Type B pancreatic cell (in vitro differentiated cells): Measurements from ENCODE around the gene SLC44A1. TPM values are rescaled to one million over a fixed set of nuclear protein-coding genes. Genes with fewer than 3 reads are reported as not detected.

Experiments used
- DNase-seq: peaks from one replicate; pipeline ENCODE4 v3.0.0; 2021; ENCODE audit warnings: mixed read lengths; ENCODE audit not compliant: unreplicated experiment; ENCODE audit errors: extremely low spot score
- H3K27ac Mint-ChIP-seq: 2 replicates; pipeline ENCODE4 v1.8.0; 2021; ENCODE audit warnings: mild to moderate bottlenecking, mixed read lengths
- H3K27me3 Mint-ChIP-seq: 2 replicates; pipeline ENCODE4 v1.8.0; 2021; ENCODE audit warnings: mixed read lengths
- H3K36me3 Mint-ChIP-seq: 2 replicates; pipeline ENCODE4 v1.8.0; 2021; ENCODE audit warnings: mixed read lengths
- H3K4me1 Mint-ChIP-seq: one replicate; pipeline ENCODE4 v1.8.0; 2021; ENCODE audit warnings: mixed read lengths; ENCODE audit not compliant: unreplicated experiment
- H3K4me3 Mint-ChIP-seq: 2 replicates; pipeline ENCODE4 v1.8.0; 2021; ENCODE audit warnings: mild to moderate bottlenecking, mixed read lengths
- H3K9me3 Mint-ChIP-seq: 2 replicates; pipeline ENCODE4 v1.8.0; 2021; ENCODE audit warnings: mixed read lengths
- total RNA-seq: library from RNA; stranded (reverse); gene quantifications from 2 replicates; pipeline ENCODE4 v1.2.1, GENCODE V29; 2021; ENCODE audit warnings: low replicate concordance
- TF ChIP-seq, protein P1 (sequence below): fragments of 200-600 bp; sonication (generic); conservative IDR thresholded peaks from 2 replicates; pipeline ENCODE4 v1.5.0; 2021; ENCODE audit warnings: antibody characterized with exemption, mild to moderate bottlenecking

SLC44A1 gene
- total RNA-seq, 1 donor from 2014 or later: 47.2 TPM

DNA sequence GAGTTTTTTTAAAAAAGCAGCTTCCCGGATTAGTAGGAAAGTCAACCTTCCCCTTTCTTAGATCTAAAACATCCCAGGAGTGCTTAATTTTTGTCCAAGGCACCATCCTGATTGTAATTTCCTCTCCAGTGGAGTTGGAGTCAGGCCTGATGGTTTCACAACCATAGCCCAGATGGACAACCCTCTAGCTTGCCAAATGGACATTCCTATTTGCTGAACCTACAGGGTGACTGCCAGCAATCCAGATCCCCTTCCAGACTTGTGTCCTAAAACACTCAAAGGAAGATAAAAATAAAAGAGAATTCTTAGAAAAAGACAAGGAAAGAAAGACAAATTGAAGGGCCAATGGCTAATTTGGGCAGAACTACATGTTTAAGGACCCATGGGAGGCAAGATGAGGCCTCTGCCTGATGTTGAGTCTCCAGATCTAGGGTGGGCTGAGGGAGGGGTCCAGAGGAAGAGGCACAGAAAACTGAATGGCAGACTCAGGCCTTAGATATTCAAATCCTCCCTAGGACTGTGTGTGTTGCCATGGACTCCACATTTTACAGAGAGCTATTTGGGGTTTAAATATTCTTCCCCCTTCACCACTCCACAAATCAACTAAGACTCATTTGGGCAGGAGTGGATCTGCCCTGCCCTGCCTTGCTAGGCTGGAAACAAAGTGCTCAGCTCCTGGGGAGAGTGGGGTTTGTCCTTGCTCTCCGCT lies 38.5 kb upstream of the SLC44A1 start:
- H3K27ac Mint-ChIP-seq: no peak overlapping the region
- no peaks in the 10 kb centered on the region for H3K27me3 Mint-ChIP-seq
- H3K4me1 Mint-ChIP-seq: peaks cover 7% of the 10 kb centered on the region
- H3K9me3 Mint-ChIP-seq: no peaks in the 10 kb centered on the region
- no peak overlapping the region for H3K4me3 Mint-ChIP-seq
- no peaks in the 10 kb centered on the region for H3K36me3 Mint-ChIP-seq
- DNase-seq: no peak
- TF ChIP-seq, protein P1, sequence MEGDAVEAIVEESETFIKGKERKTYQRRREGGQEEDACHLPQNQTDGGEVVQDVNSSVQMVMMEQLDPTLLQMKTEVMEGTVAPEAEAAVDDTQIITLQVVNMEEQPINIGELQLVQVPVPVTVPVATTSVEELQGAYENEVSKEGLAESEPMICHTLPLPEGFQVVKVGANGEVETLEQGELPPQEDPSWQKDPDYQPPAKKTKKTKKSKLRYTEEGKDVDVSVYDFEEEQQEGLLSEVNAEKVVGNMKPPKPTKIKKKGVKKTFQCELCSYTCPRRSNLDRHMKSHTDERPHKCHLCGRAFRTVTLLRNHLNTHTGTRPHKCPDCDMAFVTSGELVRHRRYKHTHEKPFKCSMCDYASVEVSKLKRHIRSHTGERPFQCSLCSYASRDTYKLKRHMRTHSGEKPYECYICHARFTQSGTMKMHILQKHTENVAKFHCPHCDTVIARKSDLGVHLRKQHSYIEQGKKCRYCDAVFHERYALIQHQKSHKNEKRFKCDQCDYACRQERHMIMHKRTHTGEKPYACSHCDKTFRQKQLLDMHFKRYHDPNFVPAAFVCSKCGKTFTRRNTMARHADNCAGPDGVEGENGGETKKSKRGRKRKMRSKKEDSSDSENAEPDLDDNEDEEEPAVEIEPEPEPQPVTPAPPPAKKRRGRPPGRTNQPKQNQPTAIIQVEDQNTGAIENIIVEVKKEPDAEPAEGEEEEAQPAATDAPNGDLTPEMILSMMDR: no peak

DNA sequence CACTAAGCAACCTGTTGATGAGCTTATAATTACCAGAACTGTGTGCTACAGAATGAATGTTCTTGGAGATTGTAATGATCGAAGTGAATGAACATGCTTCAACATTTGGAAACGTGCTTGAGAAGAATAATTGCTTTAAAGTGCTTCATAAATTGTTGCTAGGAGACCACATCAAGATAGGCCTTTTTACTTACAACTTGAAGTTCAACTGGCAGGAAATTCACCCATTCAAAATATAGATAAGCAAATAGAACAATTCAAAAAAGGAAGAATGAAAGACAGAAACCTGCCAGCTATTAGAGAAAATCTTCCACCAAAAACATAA lies 38.0 kb upstream of the SLC44A1 start:
- H3K4me3 Mint-ChIP-seq: no peak overlapping the region
- no peaks in the 10 kb centered on the region for H3K36me3 Mint-ChIP-seq
- no peak overlapping the region for H3K27ac Mint-ChIP-seq
- DNase-seq: no peak
- no peaks in the 10 kb centered on the region for H3K27me3 Mint-ChIP-seq
- TF ChIP-seq, protein P1: no peak
- peaks cover 7% of the 10 kb centered on the region for H3K4me1 Mint-ChIP-seq
- H3K9me3 Mint-ChIP-seq: no peaks in the 10 kb centered on the region

DNA sequence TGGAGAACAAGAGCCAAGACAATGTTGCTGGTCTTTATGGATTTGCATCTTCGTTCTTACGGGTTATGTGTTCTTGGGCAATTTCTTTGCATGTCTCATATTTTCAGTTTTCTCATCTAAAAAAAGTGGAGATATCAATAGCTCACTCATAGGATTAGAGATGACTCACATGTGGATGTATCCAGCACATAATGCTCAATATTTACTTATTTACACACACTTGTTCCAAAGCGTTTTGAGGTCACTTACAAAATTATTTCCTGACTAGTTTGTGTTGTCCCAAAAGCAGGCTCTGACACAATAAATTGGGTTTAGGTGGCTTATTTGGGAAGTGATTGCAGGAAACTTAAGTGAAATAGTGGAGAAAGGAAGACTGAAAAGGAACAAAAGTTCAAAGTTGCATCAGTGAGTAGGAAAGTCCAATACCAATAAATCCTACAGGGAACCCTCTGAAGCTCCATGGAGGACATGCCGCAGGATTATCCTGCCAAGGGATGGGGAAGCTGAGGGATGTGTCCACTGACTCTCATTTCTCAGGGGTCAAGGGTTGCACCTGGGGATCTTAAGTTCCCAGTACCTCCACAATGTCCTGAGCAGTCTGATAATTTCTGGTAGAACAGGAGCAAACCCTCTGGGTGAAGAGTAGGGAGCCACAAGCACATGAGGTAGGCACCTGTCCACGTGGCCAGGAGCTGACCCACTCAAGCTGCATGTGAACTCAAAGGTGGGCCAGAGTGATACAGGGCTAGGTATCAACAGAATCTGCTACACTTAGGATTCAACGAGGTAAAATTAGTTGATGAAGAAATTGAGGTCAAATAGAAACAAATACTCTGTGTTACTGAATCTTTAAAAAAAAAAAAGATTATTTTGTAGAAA lies 37.4 kb upstream of the SLC44A1 start:
- Mint-ChIP-seq H3K9me3 (no peaks in the 10 kb centered on the region), H3K4me3 (no peak overlapping the region), H3K27me3 (no peaks in the 10 kb centered on the region), H3K36me3 (no peaks in the 10 kb centered on the region), H3K27ac (no peak overlapping the region), H3K4me1 (peaks cover 7% of the 10 kb centered on the region)
- DNase-seq: no peak
- TF ChIP-seq, protein P1: no peak

DNA sequence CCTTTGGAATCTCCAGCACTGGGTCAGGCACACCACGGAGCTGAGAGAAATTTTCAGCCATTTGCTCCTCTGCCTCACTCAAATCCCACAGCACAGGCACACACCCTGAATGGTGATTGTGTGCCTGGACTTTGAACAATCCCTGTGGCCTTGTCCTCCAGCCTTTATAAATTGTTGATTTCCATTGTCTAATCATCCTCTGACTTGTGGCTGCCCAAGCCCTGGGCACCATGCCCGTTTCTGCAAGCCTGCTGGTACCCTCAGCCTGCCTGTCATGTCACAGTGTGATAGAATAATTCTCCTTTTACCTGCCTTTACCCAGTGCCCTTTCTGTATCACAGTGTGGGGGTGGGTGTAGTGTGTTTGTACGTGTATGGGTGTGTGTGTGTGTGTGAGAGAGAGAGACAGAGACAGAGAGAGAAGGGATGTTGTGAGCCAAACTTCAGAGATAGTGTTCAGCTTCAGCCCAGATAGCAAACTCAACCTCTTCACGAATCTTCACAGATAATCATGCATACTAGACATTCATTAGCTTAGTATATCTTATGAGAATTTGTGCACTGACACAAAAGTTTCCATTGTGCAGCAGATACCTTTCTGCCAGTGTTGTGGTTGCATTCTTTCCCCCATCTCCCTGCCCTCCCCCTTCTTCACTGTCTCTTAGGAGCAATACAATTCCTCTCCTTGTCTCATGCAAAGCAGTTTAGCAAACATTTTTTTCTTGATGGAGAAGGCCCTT lies 27.8 kb upstream of the SLC44A1 start:
- Mint-ChIP-seq H3K27ac (no peak overlapping the region), H3K9me3 (no peaks in the 10 kb centered on the region), H3K36me3 (no peaks in the 10 kb centered on the region), H3K4me3 (no peak overlapping the region), H3K27me3 (no peaks in the 10 kb centered on the region), H3K4me1 (peaks cover 11% of the 10 kb centered on the region)
- TF ChIP-seq, protein P1: no peak
- DNase-seq: no peak

DNA sequence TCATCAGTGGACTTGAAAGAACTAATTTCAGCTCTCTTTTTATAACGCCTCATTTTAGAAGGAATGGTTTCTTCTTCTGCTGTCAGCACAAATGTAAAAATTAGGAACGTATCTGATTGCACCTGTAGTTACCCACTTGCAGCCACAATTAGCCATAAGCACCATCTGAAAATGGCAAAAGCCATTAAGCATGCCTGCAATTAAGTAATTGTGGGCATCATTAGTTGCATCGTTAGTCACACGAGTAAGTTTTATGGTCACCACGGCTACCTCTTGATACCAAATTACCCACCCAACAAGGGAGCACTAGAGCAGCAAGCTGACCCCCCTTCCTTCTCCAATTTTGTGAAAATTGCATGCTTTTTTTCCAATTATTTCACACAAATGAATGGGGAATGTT lies 25.8 kb upstream of the SLC44A1 start:
- TF ChIP-seq, protein P1: no peak
- no peak for DNase-seq
- peaks cover 11% of the 10 kb centered on the region for H3K4me1 Mint-ChIP-seq
- H3K4me3 Mint-ChIP-seq: no peak overlapping the region
- H3K27me3 Mint-ChIP-seq: peaks cover 3% of the 10 kb centered on the region
- H3K27ac Mint-ChIP-seq: no peak overlapping the region
- peaks cover 8% of the 10 kb centered on the region for H3K9me3 Mint-ChIP-seq
- H3K36me3 Mint-ChIP-seq: no peaks in the 10 kb centered on the region
